OCI-LY3 (cell line): ENCODE data around the gene GSG1.

Source experiments
- H2AFZ ChIP-seq: fragments of 200-600, 300-600 bp; shearing (Covaris generic); 2 replicates; pipeline ENCODE4 v1.6.0; 2014; ENCODE audit warnings: antibody characterized with exemption, low read depth, low read length
- H3K27ac ChIP-seq: fragments of 200-600, 300-600 bp; sonication (generic); 2 replicates; pipeline ENCODE4 v1.5.1; 2014; ENCODE audit warnings: mild to moderate bottlenecking, low read length, moderate library complexity, mixed read lengths
- H3K27me3 ChIP-seq: fragments of 200-600, 300-600 bp; sonication (generic); 2 replicates; pipeline ENCODE4 v1.6.1; 2014; ENCODE audit warnings: low read depth, low read length, mixed read lengths
- H3K36me3 ChIP-seq: fragments of 200-600, 300-600 bp; sonication (generic); replicated peaks from 2 replicates; pipeline ENCODE3; 2014; ENCODE audit warnings: low read depth, low read length, mixed read lengths
- H3K4me1 ChIP-seq: fragments of 300-600, 200-600 bp; sonication (generic); 2 replicates; pipeline ENCODE4 v1.6.1; 2014; ENCODE audit warnings: low read length, mixed read lengths
- H3K4me2 ChIP-seq: fragments of 200-600, 300-600 bp; sonication (generic); 2 replicates; pipeline ENCODE4 v1.6.1; 2014; ENCODE audit warnings: low read length, mixed read lengths
- H3K4me3 ChIP-seq: fragments of 300-600, 200-600 bp; sonication (generic); 2 replicates; pipeline ENCODE4 v1.5.1; 2014; ENCODE audit warnings: antibody characterized with exemption, mild to moderate bottlenecking, low read length, moderate library complexity
- H3K79me2 ChIP-seq: fragments of 300-600, 200-600 bp; shearing (Covaris generic); 2 replicates; pipeline ENCODE4 v1.6.1; 2014; ENCODE audit warnings: mild to moderate bottlenecking, low read length, mixed read lengths
- H3K9ac ChIP-seq: fragments of 300-600, 200-600 bp; shearing (Covaris generic); 2 replicates; pipeline ENCODE4 v1.6.0; 2014; ENCODE audit warnings: mild to moderate bottlenecking, low read length, moderate library complexity
- H3K9me3 ChIP-seq: fragments of 200-600, 300-600 bp; shearing (Covaris generic); 2 replicates; pipeline ENCODE4 v1.6.1; 2014; ENCODE audit warnings: low read length, mixed read lengths; ENCODE audit not compliant: insufficient read depth
- H4K20me1 ChIP-seq: fragments of 200-600, 300-600 bp; sonication (generic); 2 replicates; pipeline ENCODE4 v1.6.1; 2016; ENCODE audit warnings: low read length, mixed read lengths; ENCODE audit not compliant: insufficient read depth
- CTCF ChIP-seq: fragments of 200-600, 300-600 bp; sonication (generic); IDR thresholded peaks from 2 replicates; pipeline ENCODE4 v1.5.1; 2014; ENCODE audit warnings: antibody characterized with exemption, low read length, low read depth
- EZH2phosphoT487 ChIP-seq: fragments of 200-600 bp; shearing (Covaris generic); IDR thresholded peaks from 2 replicates; pipeline ENCODE4 v1.6.1; 2018; ENCODE audit warnings: antibody characterized with exemption, mixed run types, low read depth

Gene GSG1

GRCh38 chr12:13133886-13134285 lies 30.4 kb upstream of the GSG1 start:
- Histone ChIP-seq H3K36me3 (no peaks in the 10 kb centered on the region), H2AFZ (no peak overlapping the region), H3K9me3 (no peaks in the 10 kb centered on the region), H3K4me2 (no peak overlapping the region), H3K79me2 (no peaks in the 10 kb centered on the region), H3K9ac (no peak overlapping the region), H3K27me3 (peaks cover 48% of the 10 kb centered on the region), H3K4me3 (no peak overlapping the region), H3K27ac (no peak overlapping the region), H4K20me1 (no peaks in the 10 kb centered on the region), H3K4me1 (no peaks in the 10 kb centered on the region)
- TF ChIP-seq EZH2phosphoT487 (no peak), CTCF (no peak)

GRCh38 chr12:13130981-13131380 lies 27.5 kb upstream of the GSG1 start:
- Histone ChIP-seq H3K27ac (no peak overlapping the region), H2AFZ (no peak overlapping the region), H3K4me3 (no peak overlapping the region), H4K20me1 (no peaks in the 10 kb centered on the region), H3K4me1 (no peaks in the 10 kb centered on the region), H3K9ac (no peak overlapping the region), H3K9me3 (no peaks in the 10 kb centered on the region), H3K79me2 (no peaks in the 10 kb centered on the region), H3K36me3 (no peaks in the 10 kb centered on the region), H3K27me3 (peaks cover 59% of the 10 kb centered on the region), H3K4me2 (no peak overlapping the region)
- TF ChIP-seq EZH2phosphoT487 (no peak), CTCF (no peak)

- Histone ChIP-seq H3K9ac (no peak overlapping the region), H3K27ac (no peak overlapping the region), H3K9me3 (no peaks in the 10 kb centered on the region), H2AFZ (no peak overlapping the region), H3K4me2 (no peak overlapping the region), H3K79me2 (no peaks in the 10 kb centered on the region), H3K4me3 (no peak overlapping the region), H3K27me3 (peaks cover 60% of the 10 kb centered on the region), H4K20me1 (no peaks in the 10 kb centered on the region), H3K4me1 (no peaks in the 10 kb centered on the region), H3K36me3 (no peaks in the 10 kb centered on the region)
- TF ChIP-seq CTCF (no peak), EZH2phosphoT487 (no peak)
Observed at GRCh38 chr12:13128291-13128965, 25.0 kb upstream of the GSG1 start.

- no peak overlapping the region for H3K4me3 ChIP-seq
- peaks cover 65% of the 10 kb centered on the region for H3K27me3 ChIP-seq
- H4K20me1 ChIP-seq = no peaks in the 10 kb centered on the region
- H3K4me1 ChIP-seq = no peaks in the 10 kb centered on the region
- H3K4me2 ChIP-seq = no peak overlapping the region
- no peaks in the 10 kb centered on the region for H3K79me2 ChIP-seq
- H3K9me3 ChIP-seq = no peaks in the 10 kb centered on the region
- no peak overlapping the region for H2AFZ ChIP-seq
- no peak for TF ChIP-seq CTCF
- no peak for TF ChIP-seq EZH2phosphoT487
- no peak overlapping the region for H3K9ac ChIP-seq
- H3K27ac ChIP-seq = no peak overlapping the region
- no peaks in the 10 kb centered on the region for H3K36me3 ChIP-seq
Observed at GRCh38 chr12:13127444-13127843, 24.0 kb upstream of the GSG1 start.
